C4-2B (cell line): ENCODE results near the gene KAZN.

ENCODE experiments used
- H3K27ac ChIP-seq: fragments of 450-650 bp; 2 replicates; pipeline ENCODE4 v1.5.1; 2017
- ZFX ChIP-seq: fragments of 450-650 bp; IDR thresholded peaks from 2 replicates; pipeline ENCODE4 v1.6.1; 2017
- TF ChIP-seq, protein P1 (sequence below): fragments of 450-650 bp; conservative IDR thresholded peaks from 2 replicates; pipeline ENCODE4 v1.5.1; 2017; ENCODE audit warnings: mild to moderate bottlenecking

KAZN gene

DNA sequence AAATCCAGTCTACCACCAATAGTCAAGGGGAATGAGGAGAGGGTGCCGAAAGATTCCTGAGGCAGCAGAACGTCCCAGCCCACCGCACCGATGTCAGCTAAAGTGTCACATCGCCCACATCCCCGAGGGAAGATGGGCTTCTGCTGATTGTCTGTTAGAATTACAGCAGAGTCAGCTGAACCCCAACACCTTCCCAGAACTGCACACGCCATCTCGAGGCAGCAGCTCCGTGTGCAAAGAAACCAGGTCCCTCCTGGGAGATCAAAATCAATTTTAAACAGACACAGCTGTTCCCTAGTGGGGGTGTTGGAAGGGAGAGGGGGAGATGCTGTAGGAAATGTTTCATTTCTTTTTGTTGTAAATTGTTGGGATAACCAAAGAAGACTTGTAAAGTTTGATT, 12.8 kb upstream of the KAZN start:
- H3K27ac ChIP-seq = no peak overlapping the region
- TF ChIP-seq, protein P1, sequence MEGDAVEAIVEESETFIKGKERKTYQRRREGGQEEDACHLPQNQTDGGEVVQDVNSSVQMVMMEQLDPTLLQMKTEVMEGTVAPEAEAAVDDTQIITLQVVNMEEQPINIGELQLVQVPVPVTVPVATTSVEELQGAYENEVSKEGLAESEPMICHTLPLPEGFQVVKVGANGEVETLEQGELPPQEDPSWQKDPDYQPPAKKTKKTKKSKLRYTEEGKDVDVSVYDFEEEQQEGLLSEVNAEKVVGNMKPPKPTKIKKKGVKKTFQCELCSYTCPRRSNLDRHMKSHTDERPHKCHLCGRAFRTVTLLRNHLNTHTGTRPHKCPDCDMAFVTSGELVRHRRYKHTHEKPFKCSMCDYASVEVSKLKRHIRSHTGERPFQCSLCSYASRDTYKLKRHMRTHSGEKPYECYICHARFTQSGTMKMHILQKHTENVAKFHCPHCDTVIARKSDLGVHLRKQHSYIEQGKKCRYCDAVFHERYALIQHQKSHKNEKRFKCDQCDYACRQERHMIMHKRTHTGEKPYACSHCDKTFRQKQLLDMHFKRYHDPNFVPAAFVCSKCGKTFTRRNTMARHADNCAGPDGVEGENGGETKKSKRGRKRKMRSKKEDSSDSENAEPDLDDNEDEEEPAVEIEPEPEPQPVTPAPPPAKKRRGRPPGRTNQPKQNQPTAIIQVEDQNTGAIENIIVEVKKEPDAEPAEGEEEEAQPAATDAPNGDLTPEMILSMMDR = no peak
- no peak for TF ChIP-seq ZFX

DNA sequence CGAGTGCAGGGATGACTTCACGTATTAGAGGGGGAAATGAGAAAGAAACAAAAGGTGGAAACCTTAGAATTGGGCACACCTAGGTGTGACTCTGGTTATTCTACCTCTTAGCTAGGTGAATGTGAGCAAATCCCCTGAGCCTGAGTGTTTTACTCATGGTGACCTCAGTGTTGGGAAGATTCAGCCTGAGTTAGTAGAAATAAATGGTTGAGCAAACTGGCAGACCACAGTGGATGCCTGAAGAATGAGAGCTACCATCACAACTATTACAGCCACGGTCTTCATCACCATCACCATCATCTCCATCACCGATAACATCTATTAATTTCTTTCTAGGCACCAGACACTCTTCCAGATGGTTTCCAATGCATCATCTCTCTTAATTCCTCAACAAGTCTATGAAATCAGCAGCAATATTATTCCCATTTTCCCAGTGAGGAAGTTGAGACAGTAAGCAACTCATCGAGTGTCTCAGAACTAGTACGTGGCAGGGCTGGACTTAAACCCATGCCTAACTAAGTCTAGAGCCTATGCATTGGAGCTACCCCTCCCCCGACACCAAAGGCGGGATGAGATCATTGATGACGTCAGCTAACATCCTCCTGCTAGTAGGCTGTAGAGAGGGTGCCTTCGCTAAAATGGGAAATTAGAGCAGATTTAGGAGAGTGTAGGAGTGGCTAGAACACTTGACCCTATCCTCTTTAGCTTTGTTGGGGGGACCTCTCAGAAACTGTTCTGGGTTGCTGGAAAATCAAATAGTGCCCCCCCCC, 7.9 kb upstream of the KAZN start:
- TF ChIP-seq, protein P1 = no peak
- no peak for TF ChIP-seq ZFX
- H3K27ac ChIP-seq = no peak overlapping the region

DNA sequence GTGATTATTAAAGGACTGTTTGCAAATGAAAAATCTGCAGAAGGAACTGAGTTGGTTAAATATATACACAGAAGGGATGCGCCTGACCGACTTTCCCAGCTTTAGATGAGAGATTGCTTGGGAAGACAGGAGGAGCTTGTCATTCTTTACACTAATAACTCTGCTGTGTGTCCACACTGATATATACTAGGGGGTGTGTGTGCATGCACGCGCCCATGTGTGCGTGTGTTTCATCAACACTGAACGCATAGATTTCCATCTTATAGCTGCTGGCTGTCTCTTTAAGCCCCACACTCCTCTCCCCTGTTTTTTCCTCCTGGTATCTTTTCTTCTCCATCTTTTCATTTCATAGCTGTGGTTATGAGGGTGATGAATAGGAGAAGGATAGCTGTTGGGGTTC, 6.9 kb upstream of the KAZN start:
- no peak overlapping the region for H3K27ac ChIP-seq
- TF ChIP-seq ZFX = no peak
- TF ChIP-seq, protein P1 = no peak

DNA sequence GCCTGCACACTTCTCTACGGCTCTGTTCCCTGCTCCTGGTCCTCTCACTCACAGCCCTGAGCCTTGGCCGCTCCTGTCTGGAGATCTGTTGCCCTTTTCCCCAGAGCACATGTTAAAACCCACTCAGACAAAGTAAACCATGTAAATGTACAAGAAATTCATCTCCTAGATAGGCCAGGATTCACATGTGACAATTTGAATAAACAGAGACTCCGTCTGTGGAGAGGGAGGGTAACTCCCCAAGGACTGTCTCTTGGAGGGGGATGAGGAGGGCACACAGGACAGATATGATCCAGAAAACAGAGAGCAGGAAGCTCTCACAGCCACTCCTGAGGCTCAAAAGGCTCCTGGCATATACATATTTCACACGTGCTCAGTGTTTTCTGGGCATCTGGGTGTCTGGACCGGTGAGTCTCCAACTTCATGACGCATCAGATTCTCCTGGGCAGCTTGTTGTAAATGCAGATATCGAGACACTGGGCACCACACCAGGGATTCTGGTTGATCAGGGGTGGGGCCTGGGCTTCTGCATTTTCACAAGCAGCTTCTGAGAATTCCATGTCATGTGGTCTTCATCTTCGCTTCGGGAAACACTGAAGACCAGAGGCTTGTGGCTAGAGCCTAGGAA, 6.4 kb upstream of the KAZN start:
- no peak overlapping the region for H3K27ac ChIP-seq
- no peak for TF ChIP-seq ZFX
- TF ChIP-seq, protein P1 = no peak

DNA sequence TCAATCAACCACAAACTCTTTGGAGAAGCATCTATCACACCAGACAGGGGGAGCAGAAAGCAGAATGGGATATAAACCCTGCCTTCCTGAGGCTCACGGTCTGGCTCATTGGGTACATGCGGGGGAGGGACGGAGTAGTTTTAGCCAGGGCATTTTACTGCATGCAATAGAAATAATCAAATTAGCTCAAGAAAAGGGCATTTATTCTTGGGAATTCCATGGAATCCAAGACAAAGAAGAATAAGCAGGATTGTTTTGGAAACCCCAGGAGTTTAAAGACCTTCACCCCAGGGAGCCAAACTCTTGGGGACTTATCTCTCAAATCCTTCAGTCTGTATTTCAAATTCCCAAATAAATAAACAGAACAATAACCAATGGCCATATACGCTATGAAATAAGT, 5.2 kb upstream of the KAZN start:
- TF ChIP-seq, protein P1 = no peak
- TF ChIP-seq ZFX = no peak
- no peak overlapping the region for H3K27ac ChIP-seq

DNA sequence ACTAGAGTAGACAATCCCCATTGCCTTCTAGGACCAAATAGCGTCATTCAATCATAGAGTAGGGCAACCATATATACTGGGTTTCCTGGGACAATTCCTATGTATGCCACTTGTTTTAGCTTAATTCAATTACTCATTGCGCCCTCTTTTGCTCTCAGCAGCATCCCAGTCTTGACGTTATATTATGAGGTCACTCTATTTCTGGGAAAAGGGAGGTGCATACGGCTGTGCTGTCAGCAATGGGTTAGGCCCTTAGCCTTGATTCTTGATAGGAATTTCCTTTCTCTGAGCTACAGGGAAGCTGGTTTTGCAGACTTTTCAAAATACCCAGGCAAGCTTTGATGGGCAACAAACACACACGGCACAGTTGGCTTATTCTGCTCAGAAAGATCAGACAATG, 4.4 kb upstream of the KAZN start:
- TF ChIP-seq, protein P1 = no peak
- TF ChIP-seq ZFX = no peak
- H3K27ac ChIP-seq = no peak overlapping the region

DNA sequence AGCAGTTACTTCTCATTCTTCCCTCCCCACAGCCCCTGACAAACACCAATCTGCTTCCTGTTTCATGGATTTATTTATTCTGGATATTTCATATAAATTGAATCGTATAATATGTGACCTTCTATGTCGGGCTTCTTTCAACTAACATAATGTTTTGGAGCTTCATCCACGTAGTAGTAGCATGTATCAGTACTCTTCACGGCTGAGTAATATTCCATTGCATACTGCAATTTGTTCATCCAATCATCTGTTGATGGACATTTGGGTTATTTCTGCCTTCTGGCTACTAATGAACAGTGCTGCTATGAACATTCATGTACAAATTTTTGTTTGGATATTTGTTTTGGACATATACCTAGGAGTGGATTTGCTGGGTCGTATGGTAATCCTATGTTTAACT, 1.9 kb upstream of the KAZN start:
- TF ChIP-seq ZFX = no peak
- TF ChIP-seq, protein P1 = no peak
- no peak overlapping the region for H3K27ac ChIP-seq
